NCI-H2107 treated with DMSO at 0.1 percent for 48 hours (cell line): ENCODE data around the gene NEU4.
"Not testable (repeated sequence)": the region's sequence is repeated elsewhere in the genome, so short reads cannot be mapped to it uniquely, and the experiment has no call there.

ENCODE experiments used
- DNase-seq: peaks from one replicate; lab custom pipeline; 2025; ENCODE audit not compliant: unreplicated experiment; lab: John Stamatoyannopoulos, UW

Gene NEU4

GRCh38 chr2:241812730-241813643 is 4.0 kb downstream of the NEU4 start:
- no peak for DNase-seq

DNA sequence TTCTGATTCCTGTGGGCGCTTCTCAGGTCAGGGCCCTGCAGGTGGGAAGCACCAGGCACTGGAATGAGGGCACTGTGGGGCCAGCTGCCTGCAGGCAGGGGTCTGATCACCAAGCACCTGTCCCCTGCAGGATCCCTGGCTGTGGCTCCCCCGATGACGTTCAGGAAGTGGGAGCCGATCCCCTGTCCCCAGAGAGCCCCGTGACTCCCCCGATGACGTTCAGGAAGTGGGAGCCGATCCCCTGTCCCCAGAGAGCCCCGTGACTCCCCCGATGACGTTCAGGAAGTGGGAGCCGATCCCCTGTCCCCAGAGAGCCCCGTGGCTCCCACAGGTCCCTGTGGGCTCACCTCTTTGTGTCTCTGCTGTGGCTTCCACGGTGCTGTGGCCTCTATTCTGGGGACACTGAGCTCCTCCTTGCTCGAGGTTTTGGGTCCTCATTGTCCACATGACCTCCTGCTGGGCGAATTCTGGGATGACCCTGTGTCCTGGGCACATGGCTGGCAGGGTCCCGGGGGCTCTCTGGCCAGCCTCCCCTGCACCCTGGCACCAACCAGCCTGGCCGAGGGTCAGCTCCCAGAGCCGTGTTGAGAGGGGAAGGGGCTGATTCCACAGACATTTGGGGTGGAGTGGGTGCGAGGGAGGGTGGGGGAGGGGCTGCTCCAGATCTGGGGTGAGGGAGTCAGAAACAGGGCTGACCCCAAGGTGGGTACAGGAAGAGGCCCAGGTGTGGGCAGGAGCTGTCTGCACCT is 4.8 kb downstream of the NEU4 start:
- no peak for DNase-seq

DNA sequence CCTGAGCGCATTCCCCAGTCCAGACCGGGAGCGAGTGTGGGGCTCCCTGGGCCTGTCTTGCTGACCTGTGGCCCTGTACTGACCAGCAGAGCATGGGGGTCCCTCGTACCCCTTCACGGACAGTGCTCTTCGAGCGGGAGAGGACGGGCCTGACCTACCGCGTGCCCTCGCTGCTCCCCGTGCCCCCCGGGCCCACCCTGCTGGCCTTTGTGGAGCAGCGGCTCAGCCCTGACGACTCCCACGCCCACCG is 5.3 kb downstream of the NEU4 start:
- no peak for DNase-seq

- DNase-seq, result no peak
These were observed 5.9 kb downstream of the NEU4 start for GRCh38 chr2:241814643-241815476.

GRCh38 chr2:241815477-241816430 is 6.8 kb downstream of the NEU4 start:
- DNase-seq, result no peak

- DNase-seq, result no peak
These were observed 7.6 kb downstream of the NEU4 start for GRCh38 chr2:241816431-241817121.

DNA sequence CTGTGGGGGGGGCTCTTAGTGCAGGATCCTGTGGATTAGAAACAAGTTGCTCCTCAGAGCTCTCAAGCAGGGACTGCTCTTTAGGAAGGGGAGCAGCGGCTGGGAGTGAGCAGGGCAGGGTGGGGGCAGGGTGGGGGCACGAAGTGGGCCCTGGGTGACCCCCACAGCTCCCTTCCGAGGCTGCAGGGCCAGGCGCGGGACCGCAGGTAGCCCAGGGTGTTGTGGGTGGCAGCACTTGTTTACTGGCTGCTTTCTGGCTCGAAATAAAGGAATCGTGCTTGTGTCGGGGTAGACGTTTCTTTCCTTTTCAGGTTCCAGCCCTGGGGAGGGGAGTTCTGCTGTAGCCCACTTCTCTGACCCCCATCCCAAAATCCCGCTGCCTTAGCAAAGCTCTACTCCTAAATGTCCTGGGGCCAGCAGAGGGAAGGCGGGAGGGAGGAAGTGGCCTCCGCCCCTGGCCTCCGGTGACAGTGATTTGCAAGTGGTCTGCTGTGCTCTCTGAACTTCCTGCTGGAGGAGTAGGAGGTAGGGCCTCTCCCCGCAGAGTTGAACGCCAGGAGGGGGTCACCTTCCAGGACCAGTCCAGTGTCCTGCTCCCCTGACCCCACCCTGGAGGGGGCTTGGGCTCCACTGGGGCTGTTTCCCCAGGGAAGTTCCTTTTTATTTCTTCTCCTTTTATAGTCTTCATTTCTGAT is 8.3 kb downstream of the NEU4 start:
- DNase-seq, result no peak

- not testable (repeated sequence) for DNase-seq
These were observed 8.8 kb downstream of the NEU4 start for GRCh38 chr2:241817821-241818215.

DNA sequence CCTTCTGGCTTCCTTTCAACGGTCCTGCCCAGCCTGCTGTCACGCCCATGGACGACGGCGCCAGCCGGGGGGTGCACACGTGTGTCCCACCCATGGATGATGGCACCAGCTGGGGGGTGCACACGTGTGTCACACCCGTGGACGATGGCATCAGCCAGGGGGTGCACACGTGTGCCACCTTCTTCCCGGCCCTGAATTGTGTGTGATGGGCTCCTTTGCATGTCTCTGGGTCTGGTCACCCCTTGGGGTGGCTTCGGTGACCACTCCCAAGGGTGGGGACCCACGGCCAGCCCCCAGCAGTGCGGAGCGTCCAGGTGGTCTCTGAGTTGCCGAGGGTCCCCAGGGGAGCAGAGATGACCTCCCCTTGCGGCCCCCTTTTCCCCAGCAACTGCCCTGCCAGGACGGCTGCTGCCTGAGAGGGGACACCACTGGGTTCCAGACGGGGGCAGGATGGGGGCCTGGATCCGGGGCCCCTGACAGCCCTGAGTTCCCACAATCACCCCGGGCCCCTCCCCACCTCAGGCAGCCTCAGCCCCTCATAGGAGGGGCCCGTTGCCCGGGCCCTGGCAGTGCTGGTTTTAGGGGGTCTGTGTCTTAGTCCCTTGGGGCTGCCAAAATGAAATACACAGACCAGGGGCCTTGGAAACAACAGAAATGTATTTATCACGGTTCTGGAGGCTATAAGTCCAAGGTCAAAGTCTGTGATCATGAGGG is 9.4 kb downstream of the NEU4 start:
- DNase-seq, result no peak

- no peak for DNase-seq
These were observed 9.9 kb downstream of the NEU4 start for GRCh38 chr2:241818943-241819270.

DNA sequence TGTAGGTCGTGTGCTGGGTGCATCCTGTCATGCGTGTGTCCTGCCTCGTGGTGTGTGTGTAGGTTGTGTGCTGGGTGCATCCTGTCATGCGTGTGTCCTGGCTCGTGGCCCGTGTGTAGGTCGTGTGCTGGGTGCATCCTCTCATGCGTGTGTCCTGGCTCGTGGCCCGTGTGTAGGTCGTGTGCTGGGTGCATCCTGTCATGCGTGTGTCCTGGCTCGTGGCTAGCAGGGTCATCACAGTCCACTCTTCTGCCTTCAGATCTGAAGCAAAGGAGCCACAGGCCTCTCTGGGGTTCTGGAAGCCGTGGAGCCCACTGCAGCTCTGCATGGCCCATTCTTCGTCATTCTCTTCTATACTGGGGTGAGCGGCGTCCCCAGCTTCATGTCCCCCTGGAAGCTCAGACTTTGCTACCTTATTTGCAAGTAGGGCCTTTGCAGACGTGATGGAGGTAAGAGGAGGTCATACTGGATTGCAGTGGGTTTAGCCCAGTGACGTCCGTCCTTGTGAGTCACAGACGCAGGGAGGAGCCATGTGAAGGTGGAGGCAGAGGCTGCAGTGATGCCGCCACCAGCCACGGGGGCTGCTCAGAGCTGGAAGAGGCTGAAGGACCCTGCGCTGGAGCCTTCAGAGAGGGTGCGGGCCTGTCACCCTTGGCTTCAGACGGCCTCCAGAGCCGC is 11.1 kb downstream of the NEU4 start:
- not testable (repeated sequence) for DNase-seq

GRCh38 chr2:241820625-241821384 is 11.8 kb downstream of the NEU4 start:
- no peak for DNase-seq

DNA sequence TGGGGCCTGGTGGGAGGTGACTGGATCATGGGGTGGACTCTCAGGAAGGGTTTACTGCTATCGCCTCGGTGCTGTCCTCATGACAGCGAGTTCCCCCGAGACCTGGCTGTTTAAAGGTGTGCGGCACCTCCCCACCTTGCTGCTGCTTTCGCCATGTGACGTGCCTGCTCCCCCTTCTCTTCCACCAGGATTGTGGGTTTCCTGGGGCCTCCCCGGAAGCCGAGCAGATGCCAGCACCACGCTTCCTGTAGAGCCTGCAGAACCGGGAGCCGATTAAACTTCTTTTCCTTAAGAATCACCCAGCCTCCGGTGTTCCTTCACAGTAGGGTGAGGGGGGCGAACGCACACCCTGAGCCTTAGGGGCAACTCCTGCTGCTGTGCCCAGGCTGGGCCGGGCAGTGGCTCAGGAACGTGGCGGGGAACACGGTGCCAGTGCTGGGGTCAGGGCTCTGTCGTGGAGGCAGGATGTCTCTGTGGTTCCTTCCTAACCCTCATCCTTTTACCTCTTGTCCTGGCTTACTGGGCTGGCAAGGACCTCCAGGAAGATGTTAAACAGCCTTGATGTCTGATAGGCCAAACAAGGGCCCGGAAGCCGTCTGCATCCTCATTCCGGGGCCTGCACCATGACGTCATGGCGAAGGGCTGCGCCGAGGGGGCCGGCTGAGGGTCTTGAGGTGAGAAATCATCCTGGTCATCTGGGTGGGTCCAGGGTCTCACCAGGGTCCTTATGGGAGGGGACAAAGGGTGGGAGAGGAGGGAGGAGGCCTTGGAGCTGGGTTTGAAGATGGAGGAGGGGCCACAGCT is 12.7 kb downstream of the NEU4 start:
- DNase-seq, result no peak

GRCh38 chr2:241822264-241822623 is 13.3 kb downstream of the NEU4 start:
- DNase-seq, result no peak

DNA sequence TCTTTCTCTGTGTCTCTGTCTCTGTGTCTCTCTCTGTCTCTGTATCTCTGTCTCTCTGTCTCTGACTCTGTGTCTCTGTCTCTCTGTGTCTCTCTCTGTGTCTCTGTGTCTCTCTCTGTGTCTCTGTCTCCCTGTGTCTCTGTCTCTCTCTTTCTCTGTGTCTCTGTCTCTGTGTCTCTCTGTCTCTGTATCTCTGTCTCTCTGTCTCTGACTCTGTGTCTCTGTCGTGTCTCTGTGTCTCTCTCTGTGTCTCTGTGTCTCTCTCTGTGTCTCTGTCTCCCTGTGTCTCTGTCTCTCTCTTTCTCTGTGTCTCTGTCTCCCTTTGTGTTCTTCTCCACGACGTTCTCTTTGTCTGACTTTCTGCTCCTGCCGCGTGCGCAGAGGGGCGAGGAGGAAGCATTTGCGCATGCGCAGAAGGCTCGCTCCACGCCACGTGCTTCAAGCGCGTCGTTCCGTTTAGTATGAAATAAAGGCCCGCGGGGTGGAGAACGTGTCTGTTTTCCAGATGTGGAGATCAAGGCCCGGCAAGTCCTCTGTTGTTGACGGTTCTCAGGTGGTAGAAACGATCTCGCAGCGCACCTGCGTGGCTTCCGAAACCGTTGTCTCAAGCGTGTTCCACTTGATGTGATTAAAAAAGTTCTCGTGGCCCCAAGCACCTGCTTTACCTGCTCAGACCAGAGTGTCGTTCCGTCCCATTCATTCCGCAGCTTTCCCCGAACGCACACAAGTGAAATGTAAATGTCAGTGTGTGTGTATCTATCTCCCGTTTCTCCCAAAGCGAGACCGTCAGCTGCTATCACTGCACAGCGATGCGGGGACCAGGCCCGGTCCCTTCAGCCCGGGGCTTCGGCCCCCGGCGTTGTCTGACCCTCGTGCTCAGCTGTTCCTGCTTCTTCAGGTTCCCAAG is 14.8 kb downstream of the NEU4 start:
- DNase-seq, result not testable (repeated sequence)

DNA sequence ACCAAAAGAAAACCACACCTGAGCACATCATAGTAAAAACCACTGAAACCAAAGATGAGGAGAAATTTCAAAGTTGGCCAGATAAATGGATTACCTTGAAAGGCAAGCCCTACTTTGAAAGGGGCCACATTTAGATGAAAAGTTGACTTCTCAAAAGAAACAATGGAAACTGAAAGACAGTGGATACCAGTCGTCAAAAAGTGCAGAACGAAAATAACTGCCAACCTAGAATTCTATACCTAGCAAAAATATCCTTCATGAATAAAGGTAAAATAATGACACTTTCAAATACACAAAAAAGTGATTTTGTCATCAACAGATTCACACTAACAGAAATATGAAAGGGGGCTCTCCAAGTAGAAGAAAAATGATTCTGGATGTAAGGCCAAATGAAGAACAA is 18.4 kb downstream of the NEU4 start:
- no peak for DNase-seq
